GM23248 (cell line): ENCODE results near the gene TPD52L2. TPM values are rescaled to one million over a fixed set of nuclear protein-coding genes. Genes with fewer than 3 reads are reported as not detected.
A peak's percentile ranks its signal among the peaks of the same experiment; 100 is the strongest.

Source experiments
- DNase-seq: peaks from one replicate; pipeline ENCODE4 v3.0.0-alpha.2; 2015
- H2AFZ ChIP-seq: fragments of 200-600 bp; sonication (generic); 2 replicates; pipeline ENCODE4 v1.6.1; 2016; ENCODE audit warnings: antibody characterized with exemption
- H3F3A ChIP-seq: fragments of 200-600 bp; sonication (generic); 2 replicates; pipeline ENCODE4 v1.6.1; 2016; ENCODE audit warnings: mild to moderate bottlenecking, antibody characterized with exemption, mixed run types; ENCODE audit not compliant: insufficient read depth
- H3K27ac ChIP-seq: fragments of 200-600 bp; sonication (generic); 2 replicates; pipeline ENCODE4 v1.5.1; 2016; ENCODE audit warnings: mild to moderate bottlenecking
- H3K27me3 ChIP-seq: fragments of 200-600 bp; sonication (generic); replicated peaks from 2 replicates; pipeline ENCODE4 v1.6.1; 2016; ENCODE audit warnings: mild to moderate bottlenecking; ENCODE audit not compliant: insufficient read depth
- H3K36me3 ChIP-seq: fragments of 200-600 bp; sonication (generic); 2 replicates; pipeline ENCODE4 v1.6.1; 2016; ENCODE audit warnings: low read depth, mild to moderate bottlenecking
- H3K4me1 ChIP-seq: fragments of 200-600 bp; sonication (generic); 2 replicates; pipeline ENCODE4 v1.6.1; 2016; ENCODE audit warnings: mild to moderate bottlenecking; ENCODE audit not compliant: insufficient read depth
- H3K4me2 ChIP-seq: fragments of 200-600 bp; sonication (generic); one replicate; pipeline ENCODE4 v1.6.1; 2016; ENCODE audit warnings: mild to moderate bottlenecking; ENCODE audit not compliant: unreplicated experiment
- H3K4me3 ChIP-seq: fragments of 200-600 bp; sonication (generic); 2 replicates; pipeline ENCODE4 v1.5.1; 2016; ENCODE audit warnings: mild to moderate bottlenecking
- H3K79me2 ChIP-seq: fragments of 200-600 bp; sonication (generic); 2 replicates; pipeline ENCODE4 v1.6.1; 2016; ENCODE audit warnings: mild to moderate bottlenecking; ENCODE audit not compliant: insufficient read depth
- H3K9ac ChIP-seq: fragments of 200-600 bp; sonication (generic); 2 replicates; pipeline ENCODE4 v1.6.1; 2016; ENCODE audit warnings: mild to moderate bottlenecking
- H3K9me2 ChIP-seq: fragments of 200-600 bp; sonication (generic); 2 replicates; pipeline ENCODE4 v1.6.1; 2016; ENCODE audit warnings: mixed run types, mild to moderate bottlenecking, moderate library complexity; ENCODE audit not compliant: insufficient read depth
- H3K9me3 ChIP-seq: fragments of 200-600 bp; sonication (generic); one replicate; pipeline ENCODE4 v1.6.1; 2017; ENCODE audit warnings: low read depth
- H4K20me1 ChIP-seq: fragments of 200-600 bp; sonication (generic); 2 replicates; pipeline ENCODE4 v1.6.0; 2016; ENCODE audit not compliant: insufficient read depth
- EZH2 ChIP-seq: fragments of 200-600 bp; sonication (generic); IDR thresholded peaks from 2 replicates; pipeline ENCODE4 v1.6.1; 2018; ENCODE audit warnings: antibody characterized with exemption, mild to moderate bottlenecking; ENCODE audit not compliant: insufficient read depth, poor library complexity, severe bottlenecking
- EZH2phosphoT487 ChIP-seq: fragments of 200-600 bp; sonication (generic); IDR thresholded peaks from 2 replicates; pipeline ENCODE4 v1.6.1; 2018; ENCODE audit warnings: antibody characterized with exemption, moderate library complexity, mild to moderate bottlenecking, low read depth; ENCODE audit not compliant: insufficient read depth
- WGBS, 2 experiments: methylation state at CpG; one replicate each; pipeline ENCODE4 v1.1.6; 2015 to 2017; ENCODE audit warnings: low lambda C conversion rate in 2 of 2, low coverage in 1 of 2; ENCODE audit errors: missing lambda C conversion rate in 2 of 2; 5-methylcytosine and 5-hydroxymethylcytosine counted together
- in situ Hi-C: fragments of 300-500 bp; cut with MboI; formaldehyde crosslinking; loops from 2 replicates; pipeline ENCODE4 v1.15.0; 2020
- polyA plus RNA-seq: library from polyadenylated mRNA; unstranded; fragments of >200 nt; fragmentation: Nextera tagmentation; extraction: Ambion mirVana; gene quantifications from 2 replicates; pipeline ENCODE4 v1.2.1, GENCODE V29; 2016
- total RNA-seq: library from RNA; depleted of rRNA; stranded (reverse); fragments of >200 nt; shearing (Covaris generic); gene quantifications from 2 replicates; pipeline ENCODE4 v1.2.3, GENCODE V29; 2014

Gene TPD52L2
- total and polyA plus RNA-seq, 2 experiments from 2014 or later: 214 to 220 TPM

- H4K20me1 ChIP-seq: no peaks in the 10 kb centered on the region
- H3K9me3 ChIP-seq: no peaks in the 10 kb centered on the region
- no peak for DNase-seq
- peaks cover 3% of the 10 kb centered on the region for H3K4me1 ChIP-seq
- H3K9ac ChIP-seq: no peak overlapping the region
- no peaks in the 10 kb centered on the region for H3K9me2 ChIP-seq
- no peak overlapping the region for H3K4me3 ChIP-seq
- 63 to 70% methylated on average over 13 of the region's 13 CpGs for WGBS, 2 experiments
- H2AFZ ChIP-seq: no peak overlapping the region
- in situ Hi-C loops: no loop called here
- no peaks in the 10 kb centered on the region for H3F3A ChIP-seq
- TF ChIP-seq EZH2phosphoT487 (no peak), EZH2 (no peak)
- 0 out of 2 replicates have a peak, but pooled peaks cover 5% of the 10 kb centered on the region for H3K27me3 ChIP-seq
- no peaks in the 10 kb centered on the region for H3K36me3 ChIP-seq
- no peak overlapping the region for H3K27ac ChIP-seq
- H3K4me2 ChIP-seq: no peak overlapping the region
- H3K79me2 ChIP-seq: no peaks in the 10 kb centered on the region
These were observed 25.4 kb upstream of the TPD52L2 start for GRCh38 chr20:63839620-63840019.

DNA sequence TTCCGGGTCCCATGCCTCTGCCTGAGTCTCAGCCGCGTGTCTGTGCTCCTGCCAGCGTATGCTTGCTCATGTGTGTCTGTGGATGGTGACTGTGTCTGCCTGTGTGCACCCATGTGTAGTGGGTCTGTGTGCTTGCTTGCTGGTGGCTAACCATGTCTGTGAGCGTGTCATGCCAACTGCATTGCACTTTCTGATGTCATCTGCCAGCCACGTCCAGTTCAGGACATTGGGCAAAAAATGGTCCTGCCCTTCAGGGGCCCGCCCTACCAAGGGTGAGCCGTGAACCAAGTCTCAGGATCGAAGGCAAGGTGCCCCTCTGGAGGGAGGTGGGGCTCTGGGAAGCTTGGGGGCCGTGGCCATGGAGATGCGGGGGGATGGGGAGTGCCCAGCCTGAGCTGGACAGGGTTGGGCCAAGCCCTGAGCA lies 24.7 kb upstream of the TPD52L2 start:
- 70 to 72% methylated on average over 11 of the region's 11 CpGs for WGBS, 2 experiments
- no peak for TF ChIP-seq EZH2phosphoT487
- TF ChIP-seq EZH2: no peak

GRCh38 chr20:63842258-63842657 lies 22.8 kb upstream of the TPD52L2 start:
- no peaks in the 10 kb centered on the region for H3K36me3 ChIP-seq
- no peak overlapping the region for H3K4me2 ChIP-seq
- no peak overlapping the region for H3K9ac ChIP-seq
- H3F3A ChIP-seq: no peaks in the 10 kb centered on the region
- H3K9me3 ChIP-seq: no peaks in the 10 kb centered on the region
- H4K20me1 ChIP-seq: no peaks in the 10 kb centered on the region
- in situ Hi-C loops: no loop called here
- WGBS, 2 experiments: 86 to 88% methylated on average over 4 to 9 of the region's 9 CpGs
- H3K27me3 ChIP-seq: peaks cover 5% of the 10 kb centered on the region; the same call in 1 of the 2 replicates
- no peak for DNase-seq
- peaks cover 7% of the 10 kb centered on the region; the same call in 1 of the 2 replicates for H3K4me1 ChIP-seq
- no peak overlapping the region for H3K27ac ChIP-seq
- no peaks in the 10 kb centered on the region for H3K79me2 ChIP-seq
- H2AFZ ChIP-seq: no peak overlapping the region
- no peaks in the 10 kb centered on the region for H3K9me2 ChIP-seq
- no peak overlapping the region for H3K4me3 ChIP-seq
- TF ChIP-seq EZH2phosphoT487 (no peak), EZH2 (no peak)

More for the DNA sequence above, 24.7 kb upstream of the TPD52L2 start:
- H3K4me3 ChIP-seq: no peak overlapping the region
- H3K27me3 ChIP-seq: peaks cover 5% of the 10 kb centered on the region; the same call in 1 of the 2 replicates
- no peaks in the 10 kb centered on the region for H3F3A ChIP-seq
- no peaks in the 10 kb centered on the region for H3K79me2 ChIP-seq
- no peak overlapping the region for H2AFZ ChIP-seq
- no peaks in the 10 kb centered on the region for H3K36me3 ChIP-seq
- no peaks in the 10 kb centered on the region for H4K20me1 ChIP-seq
- DNase-seq: peak; percentile 11
- H3K4me1 ChIP-seq: no peaks in the 10 kb centered on the region
- in situ Hi-C loops: no loop called here
- no peak overlapping the region for H3K27ac ChIP-seq
- H3K9me2 ChIP-seq: no peaks in the 10 kb centered on the region
- H3K9ac ChIP-seq: no peak overlapping the region
- H3K4me2 ChIP-seq: no peak overlapping the region
- no peaks in the 10 kb centered on the region for H3K9me3 ChIP-seq

GRCh38 chr20:63843222-63843621 lies 21.8 kb upstream of the TPD52L2 start:
- Histone ChIP-seq H3F3A (no peaks in the 10 kb centered on the region), H3K4me1 (peaks cover 7% of the 10 kb centered on the region; the same call in 1 of the 2 replicates), H3K4me3 (no peak overlapping the region), H3K4me2 (no peak overlapping the region), H3K9me2 (no peaks in the 10 kb centered on the region), H3K36me3 (no peaks in the 10 kb centered on the region), H3K27me3 (peaks cover 5% of the 10 kb centered on the region; the same call in 1 of the 2 replicates), H2AFZ (no peak overlapping the region), H3K9me3 (no peaks in the 10 kb centered on the region), H3K9ac (no peak overlapping the region), H3K79me2 (no peaks in the 10 kb centered on the region), H3K27ac (no peak overlapping the region), H4K20me1 (no peaks in the 10 kb centered on the region)
- TF ChIP-seq EZH2 (no peak), EZH2phosphoT487 (no peak)
- no peak for DNase-seq
- WGBS, 2 experiments: 70 to 74% methylated on average over 12 of the region's 12 CpGs
- in situ Hi-C loops: no loop called here
